ENCODE measurements around the gene CCDC196.

GRCh38 chr14:66540038-66540437 lies 53.9 kb downstream of the CCDC196 start:
- TF ChIP-seq CTCF (IDR thresholded peaks at IDR 0.05) (no peak), POLR2A (IDR thresholded peaks at IDR 0.05) (no peak)

Measured in body of pancreas (tissue), 4 donors.